Muscle layer of duodenum (tissue), 2 donors: ENCODE data around the gene TRMT44.

Experiments
- H3K27ac ChIP-seq: one replicate; pipeline ENCODE4 v1.7.0; 2013; ENCODE audit warnings: mild to moderate bottlenecking, low read length
- H3K27me3 ChIP-seq: one replicate; pipeline ENCODE4 v1.7.0; 2013; ENCODE audit warnings: low read depth, mild to moderate bottlenecking, control low read depth, low read length
- H3K36me3 ChIP-seq, 2 donors: one replicate each; pipeline ENCODE4 v1.7.0; 2013; ENCODE audit warnings: low read length in 2 of 2, control low read depth in 1 of 2, mild to moderate bottlenecking in 1 of 2; ENCODE audit not compliant: insufficient read depth in 2 of 2, control insufficient read depth in 1 of 2
- H3K4me1 ChIP-seq, 2 donors: one replicate each; pipeline ENCODE4 v1.7.0; 2013; ENCODE audit warnings: low read length in 2 of 2, mild to moderate bottlenecking in 2 of 2, control low read depth in 1 of 2, moderate library complexity in 1 of 2; ENCODE audit not compliant: insufficient read depth in 2 of 2, control insufficient read depth in 1 of 2
- H3K4me3 ChIP-seq, 2 donors: one replicate each; pipeline ENCODE4 v1.7.0; 2013; ENCODE audit warnings: low read length in 2 of 2, low read depth in 1 of 2, mild to moderate bottlenecking in 1 of 2
- H3K9me3 ChIP-seq, 2 donors: one replicate each; pipeline ENCODE4 v1.7.0; 2013; ENCODE audit warnings: low read length in 2 of 2, control low read depth in 1 of 2, mild to moderate bottlenecking in 1 of 2; ENCODE audit not compliant: control insufficient read depth in 1 of 2
- donor health status: healthy.

TRMT44 gene

GRCh38 chr4:8522160-8523120 is 81.9 kb downstream of the TRMT44 start:
- Histone ChIP-seq H3K36me3 (no peaks in the 10 kb centered on the region), H3K4me3 (no peak overlapping the region), H3K4me1 (no peaks in the 10 kb centered on the region), H3K27ac (no peak overlapping the region), H3K9me3 (peaks cover 0 to 10% of the 10 kb centered on the region in 2 donors), H3K27me3 (no peaks in the 10 kb centered on the region)

GRCh38 chr4:8523175-8523574 is 82.6 kb downstream of the TRMT44 start:
- no peak overlapping the region for H3K27ac ChIP-seq
- H3K36me3 ChIP-seq, result no peaks in the 10 kb centered on the region
- no peaks in the 10 kb centered on the region for H3K4me1 ChIP-seq
- H3K27me3 ChIP-seq, result no peaks in the 10 kb centered on the region
- H3K9me3 ChIP-seq, result peaks cover 0 to 10% of the 10 kb centered on the region in 2 donors
- no peak overlapping the region for H3K4me3 ChIP-seq

GRCh38 chr4:8523766-8524165 is 83.2 kb downstream of the TRMT44 start:
- no peaks in the 10 kb centered on the region for H3K27me3 ChIP-seq
- no peaks in the 10 kb centered on the region for H3K36me3 ChIP-seq
- H3K4me1 ChIP-seq, result no peaks in the 10 kb centered on the region
- no peak overlapping the region for H3K4me3 ChIP-seq
- no peak overlapping the region for H3K27ac ChIP-seq
- peaks cover 0 to 10% of the 10 kb centered on the region in 2 donors for H3K9me3 ChIP-seq

- H3K36me3 ChIP-seq, result no peaks in the 10 kb centered on the region
- H3K9me3 ChIP-seq, result peaks cover 0 to 10% of the 10 kb centered on the region in 2 donors
- no peaks in the 10 kb centered on the region for H3K4me1 ChIP-seq
- H3K27ac ChIP-seq, result no peak overlapping the region
- H3K4me3 ChIP-seq, result no peak overlapping the region
- no peaks in the 10 kb centered on the region for H3K27me3 ChIP-seq
Observed at GRCh38 chr4:8524595-8525382, 84.2 kb downstream of the TRMT44 start.

GRCh38 chr4:8525383-8526120 is 85.0 kb downstream of the TRMT44 start:
- Histone ChIP-seq H3K9me3 (peaks cover 0 to 10% of the 10 kb centered on the region in 2 donors), H3K4me3 (no peak overlapping the region), H3K36me3 (no peaks in the 10 kb centered on the region), H3K27ac (no peak overlapping the region), H3K27me3 (no peaks in the 10 kb centered on the region), H3K4me1 (no peaks in the 10 kb centered on the region)
